HEK293 (cell line): Measurements from ENCODE around the gene CCNDBP1.

Source experiments
- CTCF ChIA-PET: fragments of 350-600 bp; formaldehyde crosslinking; extraction: SDS; loops from one replicate; lab custom pipeline; 2021; ENCODE audit warnings: antibody characterized with exemption; lab: Yijun Ruan, JAX
- POLR2A ChIA-PET: fragments of 300-600 bp; formaldehyde crosslinking; extraction: SDS; loops from one replicate; lab custom pipeline; 2020; ENCODE audit warnings: antibody characterized with exemption, inconsistent platforms; lab: Yijun Ruan, JAX
- H3K27ac ChIP-seq: fragments of 200-500 bp; sonication (Bioruptor generic); 2 replicates; pipeline ENCODE4 v1.5.1; 2014; ENCODE audit warnings: low read depth, low read length, control low read depth, inconsistent platforms; ENCODE audit errors: extremely low read depth
- H3K36me3 ChIP-seq, 2 experiments: fragments of 200-500 bp in 1 of 2; sonication (Bioruptor generic) in 1 of 2; 1 replicate in 1 of 2; 2 replicates in 1 of 2; pipeline ENCODE4 v1.5.1; 2014 to 2017; ENCODE audit warnings: inconsistent platforms in 2 of 2, low read length in 2 of 2; ENCODE audit not compliant: control insufficient read depth in 2 of 2, insufficient read depth in 1 of 2
- H3K4me1 ChIP-seq: fragments of 200-500 bp; sonication (Bioruptor generic); 2 replicates; pipeline ENCODE4 v1.5.1; 2014; ENCODE audit warnings: mild to moderate bottlenecking, low read length, inconsistent platforms; ENCODE audit not compliant: control insufficient read depth, insufficient read depth
- H3K4me3 ChIP-seq: 2 replicates; pipeline ENCODE4 v1.5.1; 2011; ENCODE audit warnings: low read depth, mild to moderate bottlenecking, control low read depth, low read length, moderate library complexity
- H3K9me3 ChIP-seq: fragments of 200-500 bp; sonication (Bioruptor generic); 2 replicates; pipeline ENCODE4 v1.5.1; 2014; ENCODE audit warnings: low read depth, low read length, inconsistent platforms; ENCODE audit not compliant: control insufficient read depth, insufficient read depth
- BCL6B ChIP-seq: fragments of 450-650 bp; formaldehyde crosslinking; IDR thresholded peaks from 2 replicates; pipeline ENCODE4 v1.5.1; 2017; ENCODE audit warnings: missing biosample characterization, missing genetic modification characterization
- FEZF1 ChIP-seq: fragments of 450-650 bp; formaldehyde crosslinking; IDR thresholded peaks from 2 replicates; pipeline ENCODE4 v1.5.1; 2016; ENCODE audit warnings: missing biosample characterization, missing genetic modification characterization
- PRDM2 ChIP-seq: fragments of 450-650 bp; formaldehyde crosslinking; IDR thresholded peaks from 2 replicates; pipeline ENCODE4 v1.5.1; 2016; ENCODE audit warnings: missing biosample characterization, missing genetic modification characterization, borderline replicate concordance
- REST ChIP-seq: fragments of 450-650 bp; formaldehyde crosslinking; IDR thresholded peaks from 2 replicates; pipeline ENCODE4 v1.5.1; 2016; ENCODE audit warnings: missing biosample characterization, missing genetic modification characterization
- SP3 ChIP-seq: fragments of 450-650 bp; formaldehyde crosslinking; IDR thresholded peaks from 2 replicates; pipeline ENCODE4 v1.5.1; 2016; ENCODE audit warnings: missing biosample characterization, missing genetic modification characterization
- TSHZ1 ChIP-seq: fragments of 450-650 bp; formaldehyde crosslinking; IDR thresholded peaks from 2 replicates; pipeline ENCODE4 v1.5.1; 2016; ENCODE audit warnings: missing biosample characterization, missing genetic modification characterization, borderline replicate concordance
- ZBTB1 ChIP-seq: fragments of 450-650 bp; formaldehyde crosslinking; IDR thresholded peaks from 2 replicates; pipeline ENCODE4 v1.5.1; 2016; ENCODE audit warnings: missing biosample characterization, missing genetic modification characterization
- ZNF211 ChIP-seq: fragments of 450-650 bp; formaldehyde crosslinking; IDR thresholded peaks from 2 replicates; pipeline ENCODE4 v1.5.1; 2016; ENCODE audit warnings: low read depth, missing biosample characterization, missing genetic modification characterization
- ZNF24 ChIP-seq: fragments of 450-650 bp; formaldehyde crosslinking; IDR thresholded peaks from 2 replicates; pipeline ENCODE4 v1.5.1; 2016; ENCODE audit warnings: missing biosample characterization, missing genetic modification characterization
- ZNF292 ChIP-seq: fragments of 450-650 bp; formaldehyde crosslinking; IDR thresholded peaks from 2 replicates; pipeline ENCODE4 v1.5.1; 2016; ENCODE audit warnings: low read depth, missing biosample characterization, missing genetic modification characterization, borderline replicate concordance
- ZNF366 ChIP-seq: fragments of 450-650 bp; formaldehyde crosslinking; conservative IDR thresholded peaks from 2 replicates; pipeline ENCODE4 v1.5.1; 2016; ENCODE audit warnings: missing biosample characterization, missing genetic modification characterization
- ZNF394 ChIP-seq: fragments of 450-650 bp; formaldehyde crosslinking; IDR thresholded peaks from 2 replicates; pipeline ENCODE4 v1.5.1; 2016; ENCODE audit warnings: missing biosample characterization, missing genetic modification characterization, mild to moderate bottlenecking, moderate library complexity, borderline replicate concordance
- ZNF529 ChIP-seq: fragments of 450-650 bp; formaldehyde crosslinking; IDR thresholded peaks from 2 replicates; pipeline ENCODE4 v1.5.1; 2017; ENCODE audit warnings: missing genetic modification characterization, missing biosample characterization; ENCODE audit not compliant: insufficient replicate concordance
- ZNF558 ChIP-seq: fragments of 450-650 bp; formaldehyde crosslinking; IDR thresholded peaks from 2 replicates; pipeline ENCODE4 v1.5.1; 2016; ENCODE audit warnings: missing biosample characterization, missing genetic modification characterization
- ZNF747 ChIP-seq: fragments of 450-650 bp; formaldehyde crosslinking; IDR thresholded peaks from 2 replicates; pipeline ENCODE4 v1.5.1; 2016; ENCODE audit warnings: missing biosample characterization, missing genetic modification characterization
- ZSCAN16 ChIP-seq: fragments of 450-650 bp; formaldehyde crosslinking; IDR thresholded peaks from 2 replicates; pipeline ENCODE4 v1.5.1; 2016; ENCODE audit warnings: missing biosample characterization, missing genetic modification characterization

The CCNDBP1 gene

GRCh38 chr15:43143203-43143941 is 41.8 kb upstream of the CCNDBP1 start:
- Histone ChIP-seq H3K27ac (no peak overlapping the region), H3K4me3 (no peak overlapping the region), H3K9me3 (no peaks in the 10 kb centered on the region), H3K4me1 (no peaks in the 10 kb centered on the region)
- no peak for TF ChIP-seq ZNF292 (tag by site-specific recombination)
- TF ChIP-seq ZBTB1 (tag by site-specific recombination) = no peak
- no peak for TF ChIP-seq REST
- no peak for TF ChIP-seq ZNF558
- no peak for TF ChIP-seq ZNF529
- TF ChIP-seq, all 188 proteins: peak for 0
- ChIA-PET POLR2A (interaction anchor here (0.8 kb wide), 1 partner anchor 17 kb away, joined by 3 read pairs; no protein-coding TSS in a partner anchor), CTCF (no interaction called here)
- peaks cover 5 to 43% of the 10 kb centered on the region in 2 experiments; a peak in 2 of 3 replicates for H3K36me3 ChIP-seq

- Histone ChIP-seq H3K4me1 (no peaks in the 10 kb centered on the region), H3K27ac (no peak overlapping the region), H3K4me3 (no peak overlapping the region), H3K36me3 (peaks cover 3 to 42% of the 10 kb centered on the region in 2 experiments; a peak in 2 of 3 replicates), H3K9me3 (no peaks in the 10 kb centered on the region)
- TF ChIP-seq ZNF211 (no peak), FEZF1 (no peak), ZSCAN16 (tag by site-specific recombination) (no peak), ZNF747 (tag by site-specific recombination) (no peak), BCL6B (no peak)
- ChIA-PET CTCF (no interaction called here), POLR2A (no interaction called here)
Measured at GRCh38 chr15:43144512-43144911, 40.7 kb upstream of the CCNDBP1 start.

GRCh38 chr15:43146184-43146583 is 39.0 kb upstream of the CCNDBP1 start:
- Histone ChIP-seq H3K9me3 (no peaks in the 10 kb centered on the region), H3K4me1 (no peaks in the 10 kb centered on the region), H3K4me3 (no peak overlapping the region), H3K36me3 (peaks cover 6 to 35% of the 10 kb centered on the region in 2 experiments; a peak in 2 of 3 replicates), H3K27ac (no peak overlapping the region)
- ChIA-PET CTCF (no interaction called here), POLR2A (no interaction called here)
- TF ChIP-seq TSHZ1 (tag by site-specific recombination) = no peak
- no peak for TF ChIP-seq ZNF24 (tag by site-specific recombination)
- TF ChIP-seq ZNF394 = no peak
- TF ChIP-seq ZNF292 (tag by site-specific recombination) = no peak
- no peak for TF ChIP-seq SP3 (tag by site-specific recombination)
- no peak for TF ChIP-seq ZNF366
- no peak for TF ChIP-seq PRDM2 (tag by site-specific recombination)
